Keratinocyte (primary cell): ENCODE data around the gene DCDC2C. TPM values are rescaled to one million over a fixed set of nuclear protein-coding genes. Genes with fewer than 3 reads are reported as not detected.

Experiments
- DNase-seq: peaks from one replicate; pipeline ENCODE4 v3.0.0-alpha.2; 2011; ENCODE audit warnings: low read depth, missing footprints, low spot score
- FAIRE-seq: peaks from 2 replicates; lab custom pipeline; 2011; peaks lifted over from hg19 to GRCh38; lab: Jason Lieb, UNC
- H2AFZ ChIP-seq: 2 replicates; pipeline ENCODE4 v1.6.0; 2012; ENCODE audit warnings: low read length, control low read depth, inconsistent platforms; ENCODE audit not compliant: control insufficient read depth
- H3K27ac ChIP-seq: 2 replicates; pipeline ENCODE4 v1.5.1; 2011; ENCODE audit warnings: low read length; ENCODE audit not compliant: control insufficient read depth, insufficient read depth
- H3K27me3 ChIP-seq: 3 replicates; pipeline ENCODE4 v1.6.0; 2011; ENCODE audit warnings: low read length; ENCODE audit not compliant: control insufficient read depth, insufficient read depth; ENCODE audit errors: extremely low read depth
- H3K36me3 ChIP-seq, 2 experiments: 2 replicates in 1 of 2; 3 replicates in 1 of 2; pipeline ENCODE4 v1.5.1; 2011; ENCODE audit warnings: low read length in 2 of 2, mild to moderate bottlenecking in 1 of 2; ENCODE audit not compliant: control insufficient read depth in 2 of 2, insufficient read depth in 2 of 2; ENCODE audit errors: extremely low read depth in 1 of 2
- H3K4me1 ChIP-seq: 3 replicates; pipeline ENCODE4 v1.5.1; 2011; ENCODE audit warnings: low read length; ENCODE audit not compliant: control insufficient read depth, insufficient read depth; ENCODE audit errors: extremely low read depth
- H3K4me2 ChIP-seq: 3 replicates; pipeline ENCODE4 v1.6.0; 2011; ENCODE audit warnings: low read depth, low read length; ENCODE audit not compliant: control insufficient read depth, insufficient read depth; ENCODE audit errors: extremely low read depth
- H3K4me3 ChIP-seq, 3 experiments: fragments of 200-600 bp in 1 of 3; sonication (generic) in 1 of 3; 2 replicates in 2 of 3; 3 replicates in 1 of 3; pipeline ENCODE4 v1.5.1; 2011 to 2016; ENCODE audit warnings: low read length in 3 of 3, mild to moderate bottlenecking in 3 of 3, control low read depth in 2 of 3, inconsistent platforms in 1 of 3, low read depth in 1 of 3, mixed read lengths in 1 of 3, mixed run types in 1 of 3, moderate library complexity in 1 of 3; ENCODE audit not compliant: control insufficient read depth in 2 of 3, insufficient read depth in 2 of 3; ENCODE audit errors: extremely low read depth in 1 of 3
- H3K79me2 ChIP-seq: 2 replicates; pipeline ENCODE4 v1.6.0; 2012; ENCODE audit warnings: low read length; ENCODE audit not compliant: control insufficient read depth, insufficient read depth
- H3K9ac ChIP-seq: 3 replicates; pipeline ENCODE4 v1.6.0; 2011; ENCODE audit warnings: low read length; ENCODE audit not compliant: control insufficient read depth, insufficient read depth; ENCODE audit errors: extremely low read depth
- H3K9me1 ChIP-seq: 3 replicates; pipeline ENCODE4 v1.6.0; 2011; ENCODE audit warnings: low read length; ENCODE audit not compliant: control insufficient read depth, insufficient read depth; ENCODE audit errors: extremely low read depth
- H3K9me3 ChIP-seq: 2 replicates; pipeline ENCODE4 v1.5.1; 2012; ENCODE audit warnings: low read depth, low read length; ENCODE audit not compliant: control insufficient read depth
- H4K20me1 ChIP-seq: 3 replicates; pipeline ENCODE4 v1.6.0; 2011; ENCODE audit warnings: low read length; ENCODE audit not compliant: control insufficient read depth, insufficient read depth; ENCODE audit errors: extremely low read depth
- CTCF ChIP-seq, 3 experiments: IDR thresholded peaks in 1 of 3; conservative IDR thresholded peaks in 1 of 3; optimal IDR thresholded peaks in 1 of 3; 2 replicates in 2 of 3; 3 replicates in 1 of 3; pipeline versions ENCODE3 to v1.5.1; 2011; ENCODE audit warnings: low read length in 3 of 3, mild to moderate bottlenecking in 3 of 3, moderate library complexity in 2 of 3, control low read depth in 1 of 3, inconsistent platforms in 1 of 3; ENCODE audit not compliant: insufficient read depth in 2 of 3; ENCODE audit errors: extremely low read depth in 1 of 3
- EZH2 ChIP-seq: IDR thresholded peaks from one replicate; pipeline ENCODE4 v1.6.1; 2012; ENCODE audit warnings: inconsistent platforms, mild to moderate bottlenecking, low read length, moderate library complexity
- dilution Hi-C: fragments of 300-500 bp; cut with MboI; formaldehyde crosslinking; loops from one replicate; pipeline ENCODE4 v1.7.0; 2020; ENCODE audit warnings: low sequenced_read_pairs; ENCODE audit not compliant: extremely low pct_ligation_motif_present
- polyA plus RNA-seq, 5 experiments: library from polyadenylated mRNA; depleted of rRNA in 3 of 5; stranded (reverse) in 3 of 5; stranded (forward) in 1 of 5; unstranded in 1 of 5; fragments of >200 nt; gene quantifications; 1 replicate in 1 of 5; 2 replicates in 3 of 5; 3 replicates in 1 of 5; pipeline versions ENCODE4 v1.2.1 to v1.2.3, GENCODE V29; 2011 to 2012; ENCODE audit warnings: missing spikeins in 2 of 5, low read depth in 1 of 5, low replicate concordance in 1 of 5

Gene DCDC2C
- polyA plus RNA-seq, 1 donor (not counting 4 experiments of a cell fraction or from before 2014, with no cell fraction given), result not detected

- H3K4me1 ChIP-seq, result no peaks in the 10 kb centered on the region
- H3K9ac ChIP-seq, result no peak overlapping the region
- H3K36me3 ChIP-seq, result no peaks in the 10 kb centered on the region
- H4K20me1 ChIP-seq, result no peaks in the 10 kb centered on the region
- H3K9me1 ChIP-seq, result no peaks in the 10 kb centered on the region
- H3K9me3 ChIP-seq, result no peaks in the 10 kb centered on the region
- H3K27me3 ChIP-seq, result peaks cover 9% of the 10 kb centered on the region
- H3K27ac ChIP-seq, result no peak overlapping the region
- DNase-seq (no peak), FAIRE-seq (no peak)
- dilution Hi-C loops, result no loop called here
- H3K4me2 ChIP-seq, result no peak overlapping the region
- TF ChIP-seq EZH2, result no peak
- TF ChIP-seq CTCF (optimal IDR thresholded peaks at IDR 0.05 in 1 of 3, IDR thresholded peaks at IDR 0.05 in 1 of 3, conservative IDR thresholded peaks at IDR 0.05 in 1 of 3; ENCODE audit: extremely low read depth in 1 of 3, insufficient read depth in 2 of 3, low read length in 3 of 3), result no peak
- no peak overlapping the region for H2AFZ ChIP-seq
- H3K4me3 ChIP-seq, result no peak overlapping the region
- no peaks in the 10 kb centered on the region for H3K79me2 ChIP-seq
Measured at GRCh38 chr2:3712831-3713503, 9.6 kb downstream of the DCDC2C start.

- DNase-seq, result no peak
- no peaks in the 10 kb centered on the region for H3K79me2 ChIP-seq
- no peak overlapping the region for H3K4me3 ChIP-seq
- H3K27me3 ChIP-seq, result no peaks in the 10 kb centered on the region
- no peak for TF ChIP-seq CTCF (optimal IDR thresholded peaks at IDR 0.05 in 1 of 3, IDR thresholded peaks at IDR 0.05 in 1 of 3, conservative IDR thresholded peaks at IDR 0.05 in 1 of 3; ENCODE audit: extremely low read depth in 1 of 3, insufficient read depth in 2 of 3, low read length in 3 of 3)
- TF ChIP-seq EZH2, result no peak
- no peaks in the 10 kb centered on the region for H4K20me1 ChIP-seq
- dilution Hi-C loops, result no loop called here
- H3K4me2 ChIP-seq, result no peak overlapping the region
- no peaks in the 10 kb centered on the region for H3K4me1 ChIP-seq
- no peak overlapping the region for H3K9ac ChIP-seq
- no peak for FAIRE-seq
- no peaks in the 10 kb centered on the region for H3K9me3 ChIP-seq
- H2AFZ ChIP-seq, result no peak overlapping the region
- no peaks in the 10 kb centered on the region for H3K36me3 ChIP-seq
- no peaks in the 10 kb centered on the region for H3K9me1 ChIP-seq
- H3K27ac ChIP-seq, result no peak overlapping the region
Measured at GRCh38 chr2:3718679-3719078, 15.3 kb downstream of the DCDC2C start.
